Stimulated activated CD8-positive, alpha-beta memory T cell treated with anti-CD3 and anti-CD28 coated beads, Interleukin-7, amount 100 ng/mL, for 4 hours (primary cell): ENCODE data around the gene TTC23.

Source experiments
- DNase-seq, 2 donors: peaks; one replicate each; pipeline ENCODE4 v3.0.0-alpha.2; 2020; ENCODE audit warnings: low read depth in 2 of 2

The TTC23 gene

GRCh38 chr15:99102332-99103235 is 146.8 kb downstream of the TTC23 start:
- DNase-seq, result no peak

DNA sequence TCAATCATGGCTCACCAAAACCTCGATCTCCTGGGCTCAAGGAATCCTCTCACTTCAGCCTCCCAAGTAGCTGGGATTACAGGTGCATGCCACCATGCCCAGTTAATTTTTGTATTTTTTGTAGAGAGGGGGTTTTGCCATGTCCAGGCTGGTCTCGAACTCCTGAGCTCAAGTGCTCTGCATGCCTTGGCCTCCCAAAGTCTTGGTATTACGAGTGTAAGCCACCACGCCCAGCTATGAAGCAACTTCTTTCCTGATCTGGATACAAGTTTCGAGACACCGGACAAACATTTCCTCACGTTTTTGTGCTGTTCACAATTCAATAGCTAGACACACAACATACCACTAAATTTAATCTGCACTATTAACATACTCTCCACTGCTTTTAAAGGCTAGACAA is 147.9 kb downstream of the TTC23 start:
- DNase-seq, result no peak

- no peak for DNase-seq
These were observed 148.9 kb downstream of the TTC23 start for GRCh38 chr15:99100245-99101173.

DNA sequence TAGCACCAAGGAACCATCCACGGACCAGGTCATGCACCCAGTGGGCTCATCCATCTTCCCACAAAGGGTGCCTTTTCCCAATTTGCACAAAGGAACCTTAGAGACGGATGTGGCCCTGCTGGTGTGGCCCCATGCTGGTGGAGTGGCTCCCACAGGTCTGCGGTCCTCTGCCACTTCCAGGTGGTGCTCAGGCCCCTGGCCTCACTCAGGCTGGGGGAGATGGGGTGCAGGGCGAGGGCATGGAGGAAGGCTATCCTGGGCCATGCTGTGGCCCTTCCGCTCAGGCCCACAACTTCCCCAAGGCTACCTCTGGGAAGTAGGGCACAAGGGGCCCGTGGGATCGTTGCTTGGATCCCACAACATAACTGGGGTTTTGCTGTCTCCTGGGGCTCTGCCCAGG is 149.7 kb downstream of the TTC23 start:
- DNase-seq, result no peak

GRCh38 chr15:99098991-99099390 is 150.4 kb downstream of the TTC23 start:
- no peak for DNase-seq

DNA sequence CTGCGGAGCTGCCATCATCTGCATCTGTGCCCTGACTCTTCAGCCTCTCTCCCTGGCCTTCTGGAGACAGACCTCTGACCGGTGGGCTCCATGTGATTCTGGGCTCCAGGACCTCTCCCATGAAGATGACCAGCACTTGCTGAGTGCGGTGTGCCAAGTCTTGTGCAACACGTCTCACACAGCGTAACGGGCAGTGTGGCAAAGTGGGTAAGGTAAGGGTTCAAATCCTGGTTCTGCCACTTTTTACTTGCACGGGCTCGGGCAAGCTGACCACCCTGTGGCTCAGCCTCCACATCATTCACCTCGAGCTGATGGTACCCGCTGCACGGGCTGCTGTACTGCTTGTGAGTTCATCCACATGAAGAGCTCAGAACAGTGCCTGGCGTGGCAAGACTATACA is 151.0 kb downstream of the TTC23 start:
- no peak for DNase-seq

DNA sequence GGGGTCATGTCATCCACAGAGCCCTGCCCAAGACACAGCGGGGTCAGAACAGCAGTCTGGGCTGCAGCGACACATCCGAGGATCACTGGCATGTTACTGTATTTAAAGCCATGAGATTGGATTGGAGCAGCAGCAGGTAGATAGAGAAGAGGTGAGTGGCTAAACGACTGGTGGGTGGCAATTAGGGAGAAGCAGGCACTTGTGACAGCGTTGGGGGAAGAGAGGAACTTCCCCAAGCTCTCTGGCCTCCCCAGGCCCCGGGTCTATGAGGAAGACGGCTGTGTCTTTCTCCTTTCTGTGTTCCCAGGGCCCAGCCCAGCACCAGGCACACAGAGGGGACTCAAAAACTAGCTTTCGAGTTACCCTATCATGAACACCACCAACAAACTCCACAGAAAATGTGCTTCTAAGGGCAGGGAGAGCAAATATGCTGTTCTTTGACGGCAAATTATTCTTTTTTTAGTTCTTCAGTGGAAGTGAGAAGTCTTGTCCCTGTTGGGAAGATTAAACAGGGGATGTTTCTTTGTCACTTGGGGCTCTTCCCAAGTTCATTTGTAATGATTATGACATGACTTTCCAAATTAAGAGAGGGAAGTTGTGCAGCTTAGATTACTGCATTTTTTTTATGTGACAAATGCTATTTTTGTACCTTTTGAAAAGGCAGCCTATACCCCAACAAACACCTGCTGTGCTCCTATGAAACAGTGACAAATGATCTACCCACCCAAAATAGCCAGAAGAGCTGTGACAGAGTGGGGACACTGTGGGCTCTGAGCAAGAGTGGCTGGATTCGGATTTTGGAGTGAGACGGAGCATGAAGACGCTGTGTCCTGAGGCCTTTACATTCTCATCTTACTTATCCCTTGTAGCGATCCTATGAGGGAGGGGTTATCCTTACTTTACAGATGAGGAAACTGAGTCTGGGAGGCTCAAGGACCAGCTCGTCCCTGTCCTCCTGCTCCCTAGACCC is 151.7 kb downstream of the TTC23 start:
- no peak for DNase-seq

- DNase-seq, result no peak
These were observed 152.4 kb downstream of the TTC23 start for GRCh38 chr15:99096894-99097426.

DNA sequence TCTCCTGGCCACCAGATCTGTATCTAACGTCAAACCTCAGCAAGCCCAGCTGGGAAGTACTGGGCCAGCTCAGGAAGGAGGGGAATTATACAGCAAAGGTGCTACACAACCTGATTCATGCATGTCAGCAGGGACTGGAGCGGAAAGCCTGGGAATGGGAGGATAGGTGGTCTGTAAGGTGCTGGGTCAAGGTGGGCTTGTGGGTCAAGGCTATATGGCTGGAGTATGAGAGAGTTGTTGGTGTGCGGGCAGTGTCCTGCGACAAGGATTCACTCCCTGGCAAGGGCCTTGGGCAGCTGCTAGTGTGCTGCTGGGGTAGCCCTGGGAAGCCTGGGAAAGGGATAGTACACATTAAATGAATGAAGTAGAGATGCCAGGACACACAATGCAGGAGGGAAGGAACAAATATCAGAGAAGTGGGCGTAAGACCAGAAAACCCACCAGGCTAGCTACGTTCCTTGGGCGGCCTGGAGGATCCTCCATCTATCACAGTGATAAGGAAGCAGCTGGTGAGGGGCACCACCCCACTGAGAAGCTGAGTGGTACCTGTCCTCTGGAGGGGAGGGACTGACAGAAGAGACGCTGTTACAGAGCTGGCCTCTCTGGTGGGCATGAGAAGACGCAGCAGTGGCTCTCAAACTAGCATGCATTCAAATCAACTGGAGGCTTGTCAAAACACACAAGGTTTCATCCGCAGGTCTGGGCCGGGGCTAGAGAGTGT is 153.0 kb downstream of the TTC23 start:
- no peak for DNase-seq

DNA sequence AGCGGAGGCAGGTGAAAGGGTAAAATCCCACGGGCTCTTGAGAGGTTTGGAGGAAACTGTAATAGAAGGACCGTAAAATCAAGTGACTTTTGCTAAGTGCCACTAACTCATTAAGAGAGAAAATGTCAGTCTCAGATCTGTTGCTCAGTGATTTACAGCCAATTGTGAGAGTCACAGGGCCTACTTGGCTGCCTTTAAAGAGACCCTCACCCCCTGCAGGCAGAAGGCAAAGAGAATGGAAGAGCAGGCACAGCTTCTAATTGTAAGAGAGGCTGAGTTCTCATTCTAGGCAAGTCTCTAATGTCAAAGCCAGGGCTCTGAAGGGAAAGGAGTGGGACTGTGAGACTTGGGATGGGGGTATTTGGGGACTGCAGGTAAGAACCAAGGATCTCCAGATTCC is 153.8 kb downstream of the TTC23 start:
- no peak for DNase-seq

- no peak for DNase-seq
These were observed 156.7 kb downstream of the TTC23 start for GRCh38 chr15:99092554-99093172.

DNA sequence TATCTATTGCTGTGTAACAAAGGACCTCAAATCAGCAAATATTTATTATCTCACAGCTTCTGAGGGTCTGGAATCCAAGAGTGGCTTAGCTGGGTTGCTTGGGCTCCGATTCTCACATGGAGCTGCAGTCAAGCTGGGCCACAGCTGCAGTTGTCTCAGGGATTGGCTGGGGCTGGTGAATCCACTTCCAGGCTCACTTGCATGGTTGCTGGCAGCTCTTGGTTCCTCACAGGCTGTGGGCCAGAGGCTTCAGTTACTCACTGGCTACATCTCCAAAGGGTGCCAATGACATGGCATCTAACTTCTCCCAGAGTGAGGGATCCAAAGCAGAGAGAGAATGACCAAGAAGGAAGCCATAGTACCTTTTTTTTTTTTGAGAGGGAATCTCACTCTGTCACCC is 158.4 kb downstream of the TTC23 start:
- no peak for DNase-seq

DNA sequence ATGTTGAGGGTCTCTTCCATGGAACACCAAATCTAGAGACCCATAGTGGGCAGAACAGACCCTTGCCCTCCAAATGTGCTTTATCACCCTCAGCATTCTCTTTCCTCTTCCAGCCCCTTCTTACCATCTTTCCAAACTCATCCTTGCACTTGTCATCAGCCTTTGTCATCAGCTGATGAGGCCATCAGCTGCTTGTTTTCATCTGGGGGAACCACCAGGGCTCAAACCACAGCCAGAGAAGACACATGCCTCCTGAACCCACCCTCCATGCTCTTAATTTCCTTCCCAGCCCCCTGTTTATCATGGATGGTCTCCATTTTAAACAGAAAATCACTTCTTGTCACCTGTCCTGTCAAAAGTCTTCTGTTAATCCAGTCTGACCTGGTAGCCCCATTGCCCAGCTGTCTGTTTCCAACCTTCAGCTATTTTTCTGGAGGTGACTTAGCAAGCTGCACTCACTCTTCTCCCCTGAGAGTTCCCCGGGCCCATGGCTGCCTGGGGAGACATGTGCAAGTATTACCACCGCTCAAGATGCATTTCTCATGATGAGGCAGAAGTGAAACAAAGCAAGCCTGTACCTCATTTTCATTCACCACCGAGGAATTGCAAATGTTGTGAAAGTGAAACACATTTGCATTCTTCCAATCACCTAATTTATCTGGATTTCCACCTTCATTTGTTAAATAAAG is 159.2 kb downstream of the TTC23 start:
- DNase-seq, result no peak

- no peak for DNase-seq
These were observed 161.9 kb downstream of the TTC23 start for GRCh38 chr15:99087405-99087943.

DNA sequence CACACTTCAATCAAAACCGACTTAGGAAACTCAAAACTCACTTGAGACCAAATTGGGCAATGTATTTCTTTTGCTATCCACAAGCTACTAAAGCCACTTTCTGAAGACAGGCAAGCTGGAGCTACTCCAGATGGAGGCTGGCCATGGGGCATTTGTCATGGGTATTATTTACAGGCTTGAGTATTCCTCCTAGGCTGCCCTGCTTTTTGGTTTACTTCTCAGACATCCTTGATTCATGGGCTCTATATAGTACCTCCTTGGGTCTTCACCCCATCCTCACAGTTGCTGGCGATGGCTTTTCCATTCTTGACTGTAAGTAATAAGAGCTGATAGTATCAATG is 163.1 kb downstream of the TTC23 start:
- DNase-seq, result no peak
